ENCODE measurements around the gene ZFP91. TPM values are rescaled to one million over a fixed set of nuclear protein-coding genes. Genes with fewer than 3 reads are reported as not detected.

Gene ZFP91
- polyA plus RNA-seq, 4 donors: 24.8 to 51.2 (median 27.9) TPM

GRCh38 chr11:58640386-58641023 is 61.6 kb downstream of the ZFP91 start:
- no peak overlapping the region for H3K27ac ChIP-seq (ENCODE audit: low read depth in 1 of 3, low read length in 2 of 3)
- H3K9me3 ChIP-seq (ENCODE audit: control insufficient read depth in 2 of 2, insufficient read depth in 1 of 2, low read depth in 1 of 2, low read length in 1 of 2): peaks cover 0 to 3% of the 10 kb centered on the region in 2 donors
- no peak overlapping the region for H3K4me3 ChIP-seq (ENCODE audit: low read depth in 1 of 3, low read length in 3 of 3)
- no peaks in the 10 kb centered on the region for H3K36me3 ChIP-seq (ENCODE audit: control insufficient read depth in 3 of 3, insufficient read depth in 2 of 3, low read depth in 1 of 3, low read length in 3 of 3)
- no peaks in the 10 kb centered on the region for H3K27me3 ChIP-seq (ENCODE audit: control insufficient read depth in 3 of 3, insufficient read depth in 3 of 3, low read length in 3 of 3)
- FAIRE-seq: no peak
- peaks cover 0 to 19% (median 0%) of the 10 kb centered on the region in 3 donors for H3K4me1 ChIP-seq (ENCODE audit: control insufficient read depth in 3 of 3, insufficient read depth in 2 of 3, low read depth in 1 of 3, low read length in 2 of 3)
- peak in 1 of 2 donors; percentile 14 for DNase-seq
- 4 to 11% (median 7%) methylated on average over 1 of the region's 1 CpG for WGBS, 3 donors

- DNase-seq (peak; percentile 71 to 74), FAIRE-seq (no peak)
- 16 to 65% (median 36%) methylated on average over 3 of the region's 3 CpGs for whole genome bisulfite sequencing, 3 donors
- H3K36me3 ChIP-seq (ENCODE audit: control insufficient read depth in 3 of 3, insufficient read depth in 2 of 3, low read depth in 1 of 3, low read length in 3 of 3): no peaks in the 10 kb centered on the region
- no peak overlapping the region for H3K4me3 ChIP-seq (ENCODE audit: low read depth in 1 of 3, low read length in 3 of 3)
- peaks cover 0 to 8% of the 10 kb centered on the region in 2 donors for H3K9me3 ChIP-seq (ENCODE audit: control insufficient read depth in 2 of 2, insufficient read depth in 1 of 2, low read depth in 1 of 2, low read length in 1 of 2)
- H3K4me1 ChIP-seq (ENCODE audit: control insufficient read depth in 3 of 3, insufficient read depth in 2 of 3, low read depth in 1 of 3, low read length in 2 of 3): peaks cover 0 to 19% (median 0%) of the 10 kb centered on the region in 3 donors
- H3K27ac ChIP-seq (ENCODE audit: low read depth in 1 of 3, low read length in 2 of 3): peak overlapping the region in 1 of 3 donors; percentile 46
- H3K27me3 ChIP-seq (ENCODE audit: control insufficient read depth in 3 of 3, insufficient read depth in 3 of 3, low read length in 3 of 3): no peaks in the 10 kb centered on the region
Measured at GRCh38 chr11:58641341-58641740, 62.5 kb downstream of the ZFP91 start.

GRCh38 chr11:58641803-58642581 is 63.1 kb downstream of the ZFP91 start:
- H3K36me3 ChIP-seq (ENCODE audit: control insufficient read depth in 3 of 3, insufficient read depth in 2 of 3, low read depth in 1 of 3, low read length in 3 of 3): no peaks in the 10 kb centered on the region
- peak in 1 of 2 donors; percentile 55 for DNase-seq
- 27 to 56% (median 38%) methylated on average over 7 of the region's 7 CpGs for WGBS, 3 donors
- no peak for FAIRE-seq
- H3K4me1 ChIP-seq (ENCODE audit: control insufficient read depth in 3 of 3, insufficient read depth in 2 of 3, low read depth in 1 of 3, low read length in 2 of 3): peaks cover 0 to 19% (median 0%) of the 10 kb centered on the region in 3 donors
- H3K27ac ChIP-seq (ENCODE audit: low read depth in 1 of 3, low read length in 2 of 3): peak overlapping the region in 1 of 3 donors; percentile 46
- no peak overlapping the region for H3K4me3 ChIP-seq (ENCODE audit: low read depth in 1 of 3, low read length in 3 of 3)
- H3K9me3 ChIP-seq (ENCODE audit: control insufficient read depth in 2 of 2, insufficient read depth in 1 of 2, low read depth in 1 of 2, low read length in 1 of 2): peaks cover 0 to 8% of the 10 kb centered on the region in 2 donors
- no peaks in the 10 kb centered on the region for H3K27me3 ChIP-seq (ENCODE audit: control insufficient read depth in 3 of 3, insufficient read depth in 3 of 3, low read length in 3 of 3)

GRCh38 chr11:58645854-58646253 is 67.0 kb downstream of the ZFP91 start:
- no peak overlapping the region for H3K27ac ChIP-seq (ENCODE audit: low read depth in 1 of 3, low read length in 2 of 3)
- peaks cover 0 to 8% of the 10 kb centered on the region in 2 donors for H3K9me3 ChIP-seq (ENCODE audit: control insufficient read depth in 2 of 2, insufficient read depth in 1 of 2, low read depth in 1 of 2, low read length in 1 of 2)
- no peaks in the 10 kb centered on the region for H3K27me3 ChIP-seq (ENCODE audit: control insufficient read depth in 3 of 3, insufficient read depth in 3 of 3, low read length in 3 of 3)
- DNase-seq (no peak), FAIRE-seq (no peak)
- peaks cover 0 to 15% (median 0%) of the 10 kb centered on the region in 3 donors for H3K4me1 ChIP-seq (ENCODE audit: control insufficient read depth in 3 of 3, insufficient read depth in 2 of 3, low read depth in 1 of 3, low read length in 2 of 3)
- no peak overlapping the region for H3K4me3 ChIP-seq (ENCODE audit: low read depth in 1 of 3, low read length in 3 of 3)
- H3K36me3 ChIP-seq (ENCODE audit: control insufficient read depth in 3 of 3, insufficient read depth in 2 of 3, low read depth in 1 of 3, low read length in 3 of 3): no peaks in the 10 kb centered on the region

- FAIRE-seq: no peak
- Histone ChIP-seq H3K9me3 (ENCODE audit: control insufficient read depth in 2 of 2, insufficient read depth in 1 of 2, low read depth in 1 of 2, low read length in 1 of 2) (peaks cover 0 to 8% of the 10 kb centered on the region in 2 donors), H3K27ac (ENCODE audit: low read depth in 1 of 3, low read length in 2 of 3) (no peak overlapping the region), H3K27me3 (ENCODE audit: control insufficient read depth in 3 of 3, insufficient read depth in 3 of 3, low read length in 3 of 3) (no peaks in the 10 kb centered on the region), H3K4me3 (ENCODE audit: low read depth in 1 of 3, low read length in 3 of 3) (no peak overlapping the region), H3K4me1 (ENCODE audit: control insufficient read depth in 3 of 3, insufficient read depth in 2 of 3, low read depth in 1 of 3, low read length in 2 of 3) (peaks cover 0 to 9% (median 0%) of the 10 kb centered on the region in 3 donors), H3K36me3 (ENCODE audit: control insufficient read depth in 3 of 3, insufficient read depth in 2 of 3, low read depth in 1 of 3, low read length in 3 of 3) (no peaks in the 10 kb centered on the region)
- DNase-seq: no peak
- WGBS, 3 donors: 70 to 93% (median 80%) methylated on average over 2 of the region's 2 CpGs
Measured at GRCh38 chr11:58647141-58647699, 68.4 kb downstream of the ZFP91 start.

- Histone ChIP-seq H3K9me3 (ENCODE audit: control insufficient read depth in 2 of 2, insufficient read depth in 1 of 2, low read depth in 1 of 2, low read length in 1 of 2) (peaks cover 0 to 8% of the 10 kb centered on the region in 2 donors), H3K36me3 (ENCODE audit: control insufficient read depth in 3 of 3, insufficient read depth in 2 of 3, low read depth in 1 of 3, low read length in 3 of 3) (no peaks in the 10 kb centered on the region), H3K27me3 (ENCODE audit: control insufficient read depth in 3 of 3, insufficient read depth in 3 of 3, low read length in 3 of 3) (no peaks in the 10 kb centered on the region), H3K27ac (ENCODE audit: low read depth in 1 of 3, low read length in 2 of 3) (no peak overlapping the region), H3K4me3 (ENCODE audit: low read depth in 1 of 3, low read length in 3 of 3) (no peak overlapping the region), H3K4me1 (ENCODE audit: control insufficient read depth in 3 of 3, insufficient read depth in 2 of 3, low read depth in 1 of 3, low read length in 2 of 3) (peaks cover 0 to 2% (median 0%) of the 10 kb centered on the region in 3 donors)
- WGBS, 3 donors: 37 to 85% (median 57%) methylated on average over 1 of the region's 1 CpG
- FAIRE-seq: no peak
- DNase-seq: no peak
Measured at GRCh38 chr11:58647866-58648265, 69.0 kb downstream of the ZFP91 start.

GRCh38 chr11:58649623-58650022 is 70.8 kb downstream of the ZFP91 start:
- H3K4me3 ChIP-seq (ENCODE audit: low read depth in 1 of 3, low read length in 3 of 3): no peak overlapping the region
- DNase-seq (no peak), FAIRE-seq (no peak)
- H3K36me3 ChIP-seq (ENCODE audit: control insufficient read depth in 3 of 3, insufficient read depth in 2 of 3, low read depth in 1 of 3, low read length in 3 of 3): no peaks in the 10 kb centered on the region
- H3K4me1 ChIP-seq (ENCODE audit: control insufficient read depth in 3 of 3, insufficient read depth in 2 of 3, low read depth in 1 of 3, low read length in 2 of 3): no peaks in the 10 kb centered on the region
- H3K27me3 ChIP-seq (ENCODE audit: control insufficient read depth in 3 of 3, insufficient read depth in 3 of 3, low read length in 3 of 3): no peaks in the 10 kb centered on the region
- no peak overlapping the region for H3K27ac ChIP-seq (ENCODE audit: low read depth in 1 of 3, low read length in 2 of 3)
- peaks cover 0 to 8% of the 10 kb centered on the region in 2 donors for H3K9me3 ChIP-seq (ENCODE audit: control insufficient read depth in 2 of 2, insufficient read depth in 1 of 2, low read depth in 1 of 2, low read length in 1 of 2)

GRCh38 chr11:58650496-58650895 is 71.6 kb downstream of the ZFP91 start:
- H3K4me1 ChIP-seq (ENCODE audit: control insufficient read depth in 3 of 3, insufficient read depth in 2 of 3, low read depth in 1 of 3, low read length in 2 of 3): no peaks in the 10 kb centered on the region
- H3K27ac ChIP-seq (ENCODE audit: low read depth in 1 of 3, low read length in 2 of 3): no peak overlapping the region
- no peaks in the 10 kb centered on the region for H3K36me3 ChIP-seq (ENCODE audit: control insufficient read depth in 3 of 3, insufficient read depth in 2 of 3, low read depth in 1 of 3, low read length in 3 of 3)
- FAIRE-seq: no peak
- peaks cover 0 to 5% of the 10 kb centered on the region in 2 donors for H3K9me3 ChIP-seq (ENCODE audit: control insufficient read depth in 2 of 2, insufficient read depth in 1 of 2, low read depth in 1 of 2, low read length in 1 of 2)
- H3K4me3 ChIP-seq (ENCODE audit: low read depth in 1 of 3, low read length in 3 of 3): no peak overlapping the region
- DNase-seq: no peak
- WGBS, 3 donors: 78 to 100% (median 93%) methylated on average over 1 of the region's 1 CpG
- no peaks in the 10 kb centered on the region for H3K27me3 ChIP-seq (ENCODE audit: control insufficient read depth in 3 of 3, insufficient read depth in 3 of 3, low read length in 3 of 3)
